ENCODE results near the gene SLC9A7.
A peak's percentile ranks its signal among the peaks of the same experiment; 100 is the strongest.
"Not testable (repeated sequence)": the region's sequence is repeated elsewhere in the genome, so short reads cannot be mapped to it uniquely, and the experiment has no call there.

The SLC9A7 gene

GRCh38 chrX:46791927-46792809, 33.2 kb upstream of the SLC9A7 start:
- DNase-seq = peak; percentile 78 to 94 (median 89)
- POLR2A ChIA-PET = no interaction called here
- CTCF ChIA-PET = interaction anchor here (1.3 to 2.6 kb wide), 2 partner anchors 12 to 32 kb away, joined by 3 to 7 read pairs; no protein-coding TSS in a partner anchor
- Histone ChIP-seq H3K4me3 (ENCODE audit: control insufficient read depth in 1 of 7, extremely low read depth in 1 of 7, insufficient read depth in 4 of 7, low read depth in 2 of 7, low read length in 6 of 7) (peak overlapping the region in 6 of 7 experiments; percentile 23 to 69 (median 38)), H3K4me1 (ENCODE audit: control extremely low read depth in 1 of 4, control insufficient read depth in 4 of 4, insufficient read depth in 4 of 4, low read length in 3 of 4) (peaks cover 12 to 35% (median 17%) of the 10 kb centered on the region in 4 experiments), H3K27me3 (replicated peaks in 2 of 5; ENCODE audit: control insufficient read depth in 4 of 5, insufficient read depth in 5 of 5, low read length in 4 of 5) (no peaks in the 10 kb centered on the region), H3K9me3 (ENCODE audit: control extremely low read depth in 1 of 5, control insufficient read depth in 4 of 5, insufficient read depth in 2 of 5, low read depth in 1 of 5, low read length in 4 of 5) (no peaks in the 10 kb centered on the region), H3K36me3 (ENCODE audit: control insufficient read depth in 4 of 4, insufficient read depth in 4 of 4, low read length in 3 of 4) (no peaks in the 10 kb centered on the region), H3K27ac (ENCODE audit: insufficient read depth in 1 of 2, low read depth in 1 of 2, low read length in 2 of 2, poor library complexity in 1 of 2, severe bottlenecking in 2 of 2) (peak overlapping the region; percentile 51 to 85)
- WGBS (ENCODE audit: insufficient coverage) = 42% methylated on average over 5 of the region's 7 CpGs

DNA sequence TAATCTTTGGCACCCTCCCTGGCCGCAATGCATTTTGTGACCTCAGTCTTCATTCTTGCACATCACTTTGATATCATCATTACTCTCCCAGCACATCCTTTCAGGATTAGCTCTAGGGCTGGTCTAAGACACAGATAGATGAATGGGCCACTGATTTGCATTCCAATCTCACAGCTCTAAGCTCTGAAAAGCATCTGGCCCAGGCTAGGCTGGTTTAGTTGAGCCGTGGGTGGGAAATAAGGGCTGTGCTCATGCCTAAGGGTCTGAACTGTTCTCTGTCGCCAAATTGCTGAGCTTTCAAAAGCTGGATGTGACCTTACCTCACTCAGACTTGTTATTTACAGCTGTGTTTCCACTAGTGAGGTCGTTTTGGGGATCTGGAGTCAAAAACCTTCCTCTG, 30.0 kb upstream of the SLC9A7 start:
- WGBS (ENCODE audit: insufficient coverage) = 58% methylated on average over 4 of the region's 4 CpGs
- DNase-seq = no peak
- ChIA-PET CTCF (interaction anchor here (1.4 kb wide), 1 partner anchor 29 kb away, joined by 3 read pairs; no protein-coding TSS in a partner anchor), POLR2A (no interaction called here)
- H3K4me1 ChIP-seq (ENCODE audit: control extremely low read depth in 1 of 4, control insufficient read depth in 4 of 4, insufficient read depth in 4 of 4, low read length in 3 of 4) = peaks cover 12 to 35% (median 17%) of the 10 kb centered on the region in 4 experiments
- no peak overlapping the region for H3K27ac ChIP-seq (ENCODE audit: insufficient read depth in 1 of 2, low read depth in 1 of 2, low read length in 2 of 2, poor library complexity in 1 of 2, severe bottlenecking in 2 of 2)
- no peaks in the 10 kb centered on the region for H3K36me3 ChIP-seq (ENCODE audit: control insufficient read depth in 4 of 4, insufficient read depth in 4 of 4, low read length in 3 of 4)
- H3K27me3 ChIP-seq (replicated peaks in 2 of 5; ENCODE audit: control insufficient read depth in 4 of 5, insufficient read depth in 5 of 5, low read length in 4 of 5) = no peaks in the 10 kb centered on the region
- no peak overlapping the region for H3K4me3 ChIP-seq (ENCODE audit: control insufficient read depth in 1 of 7, extremely low read depth in 1 of 7, insufficient read depth in 4 of 7, low read depth in 2 of 7, low read length in 6 of 7)
- H3K9me3 ChIP-seq (ENCODE audit: control extremely low read depth in 1 of 5, control insufficient read depth in 4 of 5, insufficient read depth in 2 of 5, low read depth in 1 of 5, low read length in 4 of 5) = no peaks in the 10 kb centered on the region

DNA sequence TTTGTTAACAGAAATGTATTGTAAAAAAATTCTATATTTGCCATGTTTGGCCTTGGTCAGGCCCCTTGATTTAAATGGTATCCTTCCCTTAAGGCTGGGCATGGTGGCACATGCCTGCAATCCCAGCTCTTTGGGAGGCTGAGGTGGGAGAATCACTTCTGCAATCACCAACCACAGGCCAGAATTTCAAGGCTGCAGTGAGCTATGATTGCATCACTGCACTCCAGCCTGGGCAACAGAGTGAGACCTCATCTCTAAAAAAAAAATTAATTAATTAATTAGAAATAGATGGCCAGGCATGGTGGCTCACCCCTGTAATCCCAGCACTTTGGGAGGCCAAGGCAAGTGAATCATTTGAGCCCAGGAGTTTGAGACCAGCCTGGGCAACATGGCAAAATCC, 25.5 kb upstream of the SLC9A7 start:
- H3K27me3 ChIP-seq (replicated peaks in 2 of 5; ENCODE audit: control insufficient read depth in 4 of 5, insufficient read depth in 5 of 5, low read length in 4 of 5); H3K9me3 ChIP-seq (ENCODE audit: control extremely low read depth in 1 of 5, control insufficient read depth in 4 of 5, insufficient read depth in 2 of 5, low read depth in 1 of 5, low read length in 4 of 5); POLR2A ChIA-PET; H3K27ac ChIP-seq (ENCODE audit: insufficient read depth in 1 of 2, low read depth in 1 of 2, low read length in 2 of 2, poor library complexity in 1 of 2, severe bottlenecking in 2 of 2); H3K36me3 ChIP-seq (ENCODE audit: control insufficient read depth in 4 of 4, insufficient read depth in 4 of 4, low read length in 3 of 4); DNase-seq; H3K4me1 ChIP-seq (ENCODE audit: control extremely low read depth in 1 of 4, control insufficient read depth in 4 of 4, insufficient read depth in 4 of 4, low read length in 3 of 4); H3K4me3 ChIP-seq (ENCODE audit: control insufficient read depth in 1 of 7, extremely low read depth in 1 of 7, insufficient read depth in 4 of 7, low read depth in 2 of 7, low read length in 6 of 7): not testable (repeated sequence)
- CTCF ChIA-PET = interaction anchor here (1.4 kb wide), 1 partner anchor 29 kb away, joined by 3 read pairs; no protein-coding TSS in a partner anchor

DNA sequence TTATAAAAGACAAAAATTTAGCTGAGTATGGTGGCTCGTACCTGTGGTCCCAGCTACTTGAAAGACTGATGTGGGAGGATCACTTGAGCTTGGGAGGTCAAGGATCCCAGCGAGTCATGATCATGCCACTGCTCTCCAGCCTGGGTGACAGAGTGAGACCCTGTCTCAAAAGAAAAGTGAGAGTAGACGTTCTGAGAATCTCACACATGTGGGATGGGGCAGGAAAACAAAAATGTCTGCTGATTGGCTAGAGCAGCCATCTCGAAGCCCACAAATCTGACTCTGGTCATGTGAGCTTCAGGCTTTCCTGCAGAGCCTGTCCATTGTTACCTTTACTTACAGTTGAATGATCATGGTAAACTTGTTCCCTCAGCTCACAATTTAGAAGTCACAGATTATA, 23.1 kb upstream of the SLC9A7 start:
- ChIA-PET POLR2A (no interaction called here), CTCF (interaction anchor here (1.3 to 2.6 kb wide), 2 partner anchors 12 to 15 kb away, joined by 3 to 6 read pairs; no protein-coding TSS in a partner anchor)
- WGBS (ENCODE audit: insufficient coverage) = 89% methylated on average over 4 of the region's 4 CpGs
- H3K27ac ChIP-seq (ENCODE audit: insufficient read depth in 1 of 2, low read depth in 1 of 2, low read length in 2 of 2, poor library complexity in 1 of 2, severe bottlenecking in 2 of 2) = no peak overlapping the region
- no peaks in the 10 kb centered on the region for H3K9me3 ChIP-seq (ENCODE audit: control extremely low read depth in 1 of 5, control insufficient read depth in 4 of 5, insufficient read depth in 2 of 5, low read depth in 1 of 5, low read length in 4 of 5)
- H3K27me3 ChIP-seq (replicated peaks in 2 of 5; ENCODE audit: control insufficient read depth in 4 of 5, insufficient read depth in 5 of 5, low read length in 4 of 5) = peaks cover 0 to 3% (median 0%) of the 10 kb centered on the region in 5 experiments
- H3K4me3 ChIP-seq (ENCODE audit: control insufficient read depth in 1 of 7, extremely low read depth in 1 of 7, insufficient read depth in 4 of 7, low read depth in 2 of 7, low read length in 6 of 7) = no peak overlapping the region
- H3K4me1 ChIP-seq (ENCODE audit: control extremely low read depth in 1 of 4, control insufficient read depth in 4 of 4, insufficient read depth in 4 of 4, low read length in 3 of 4) = peaks cover 0 to 8% (median 4%) of the 10 kb centered on the region in 4 experiments
- DNase-seq = no peak
- no peaks in the 10 kb centered on the region for H3K36me3 ChIP-seq (ENCODE audit: control insufficient read depth in 4 of 4, insufficient read depth in 4 of 4, low read length in 3 of 4)

DNA sequence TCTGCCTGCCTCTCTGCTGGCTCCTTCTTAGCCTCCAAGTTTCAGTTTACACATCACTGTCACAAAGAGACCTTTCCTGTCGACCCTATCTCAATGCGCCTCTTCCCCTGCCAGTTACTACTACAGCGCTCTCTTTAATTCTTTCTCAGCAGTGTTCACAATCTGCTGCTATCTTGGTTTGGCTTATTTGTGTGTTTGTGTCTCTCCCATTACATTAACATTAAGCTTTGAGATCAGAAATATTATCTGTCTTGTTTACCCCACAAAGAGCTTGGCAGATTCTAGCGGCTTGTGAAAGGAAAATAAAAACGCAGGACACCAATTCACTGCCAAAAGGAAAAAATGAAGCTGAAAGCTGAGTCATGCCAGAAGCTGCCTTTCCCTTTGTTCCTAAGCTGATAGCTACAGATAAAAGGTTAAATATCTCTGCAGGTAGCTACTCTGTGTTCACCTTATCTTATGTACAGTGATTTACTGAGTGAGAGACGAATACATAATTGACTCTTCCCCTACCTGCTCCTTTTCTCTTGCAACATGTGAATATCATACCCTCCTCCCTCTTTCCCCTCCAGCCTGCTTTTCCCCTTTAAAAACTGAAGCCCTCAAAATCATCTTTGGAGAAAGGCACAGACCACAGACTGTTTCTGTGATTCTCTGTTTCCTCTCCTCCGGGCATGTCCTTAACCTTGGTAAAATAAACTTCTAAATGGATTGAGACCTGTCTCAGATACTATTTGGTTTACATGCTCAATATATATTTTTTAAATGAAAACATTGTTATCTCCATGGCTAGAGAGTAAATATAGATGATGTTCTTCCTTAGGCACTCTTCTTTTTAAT, 19.3 kb upstream of the SLC9A7 start:
- DNase-seq = peak in 1 of 3 donors; percentile 28
- WGBS (ENCODE audit: insufficient coverage) = 65% methylated on average over 4 of the region's 7 CpGs
- H3K4me3 ChIP-seq (ENCODE audit: control insufficient read depth in 1 of 7, extremely low read depth in 1 of 7, insufficient read depth in 4 of 7, low read depth in 2 of 7, low read length in 6 of 7) = peak overlapping the region in 2 of 7 experiments; percentile 15 to 33
- H3K4me1 ChIP-seq (ENCODE audit: control extremely low read depth in 1 of 4, control insufficient read depth in 4 of 4, insufficient read depth in 4 of 4, low read length in 3 of 4) = peaks cover 0 to 8% (median 4%) of the 10 kb centered on the region in 4 experiments
- no peaks in the 10 kb centered on the region for H3K9me3 ChIP-seq (ENCODE audit: control extremely low read depth in 1 of 5, control insufficient read depth in 4 of 5, insufficient read depth in 2 of 5, low read depth in 1 of 5, low read length in 4 of 5)
- ChIA-PET CTCF (interaction anchor here (0.9 kb wide), 1 partner anchor 16 kb away, joined by 3 read pairs; no protein-coding TSS in a partner anchor), POLR2A (no interaction called here)
- no peaks in the 10 kb centered on the region for H3K36me3 ChIP-seq (ENCODE audit: control insufficient read depth in 4 of 4, insufficient read depth in 4 of 4, low read length in 3 of 4)
- H3K27ac ChIP-seq (ENCODE audit: insufficient read depth in 1 of 2, low read depth in 1 of 2, low read length in 2 of 2, poor library complexity in 1 of 2, severe bottlenecking in 2 of 2) = no peak overlapping the region
- peaks cover 0 to 3% (median 0%) of the 10 kb centered on the region in 5 experiments for H3K27me3 ChIP-seq (replicated peaks in 2 of 5; ENCODE audit: control insufficient read depth in 4 of 5, insufficient read depth in 5 of 5, low read length in 4 of 5)

GRCh38 chrX:46770817-46771163, 11.9 kb upstream of the SLC9A7 start:
- whole genome bisulfite sequencing (ENCODE audit: insufficient coverage) = 40% methylated on average over 1 of the region's 1 CpG
- H3K27me3 ChIP-seq (replicated peaks in 2 of 5; ENCODE audit: control insufficient read depth in 4 of 5, insufficient read depth in 5 of 5, low read length in 4 of 5) = no peaks in the 10 kb centered on the region
- POLR2A ChIA-PET = no interaction called here
- no peak overlapping the region for H3K27ac ChIP-seq (ENCODE audit: insufficient read depth in 1 of 2, low read depth in 1 of 2, low read length in 2 of 2, poor library complexity in 1 of 2, severe bottlenecking in 2 of 2)
- CTCF ChIA-PET = interaction anchor here (1.7 kb wide), 1 partner anchor 11 kb away, joined by 6 read pairs; no protein-coding TSS in a partner anchor
- no peaks in the 10 kb centered on the region for H3K36me3 ChIP-seq (ENCODE audit: control insufficient read depth in 4 of 4, insufficient read depth in 4 of 4, low read length in 3 of 4)
- no peak for DNase-seq
- no peak overlapping the region for H3K4me3 ChIP-seq (ENCODE audit: control insufficient read depth in 1 of 7, extremely low read depth in 1 of 7, insufficient read depth in 4 of 7, low read depth in 2 of 7, low read length in 6 of 7)
- no peaks in the 10 kb centered on the region for H3K4me1 ChIP-seq (ENCODE audit: control extremely low read depth in 1 of 4, control insufficient read depth in 4 of 4, insufficient read depth in 4 of 4, low read length in 3 of 4)
- H3K9me3 ChIP-seq (ENCODE audit: control extremely low read depth in 1 of 5, control insufficient read depth in 4 of 5, insufficient read depth in 2 of 5, low read depth in 1 of 5, low read length in 4 of 5) = no peaks in the 10 kb centered on the region
